ENCODE results near the gene MCRS1.

Gene MCRS1

GRCh38 chr12:49543914-49544815 is 23.8 kb downstream of the MCRS1 start:
- no peak for TF ChIP-seq CTCF (conservative IDR thresholded peaks at IDR 0.05; ENCODE audit: low read depth, low read length)
- no peak overlapping the region for H3K4me3 ChIP-seq (ENCODE audit: low read length)
- DNase-seq (ENCODE audit: low read depth) = no peak

DNA sequence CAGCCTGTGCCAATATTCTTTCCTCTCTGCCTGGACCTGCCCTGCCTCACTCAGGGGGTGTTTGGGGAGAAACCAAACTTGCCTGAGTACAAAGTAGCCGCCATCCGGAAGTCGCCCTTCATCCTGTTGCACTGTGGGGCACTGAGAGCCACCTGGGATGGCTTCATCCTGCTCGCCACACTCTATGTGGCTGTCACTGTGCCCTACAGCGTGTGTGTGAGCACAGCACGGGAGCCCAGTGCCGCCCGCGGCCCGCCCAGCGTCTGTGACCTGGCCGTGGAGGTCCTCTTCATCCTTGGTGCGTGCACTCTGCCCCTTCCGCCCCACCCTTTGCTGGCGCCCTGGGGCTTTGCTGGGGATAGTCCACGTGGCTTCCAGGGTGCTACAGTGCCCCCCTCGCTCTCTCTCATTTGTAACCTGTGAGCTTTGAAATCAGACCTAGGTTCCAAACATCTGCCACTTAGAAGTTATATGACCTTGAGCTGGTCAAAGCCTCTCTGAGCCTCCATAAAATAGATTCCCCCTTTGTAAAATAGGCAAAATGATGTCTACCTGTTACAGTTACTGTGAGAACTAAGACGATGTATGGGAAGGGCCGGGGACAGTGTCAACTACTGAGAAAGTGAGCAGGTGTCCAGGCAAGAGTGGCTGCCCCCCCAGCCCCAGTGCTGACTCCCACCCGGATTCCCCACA is 24.6 kb downstream of the MCRS1 start:
- DNase-seq (ENCODE audit: low read depth) = no peak
- TF ChIP-seq CTCF (conservative IDR thresholded peaks at IDR 0.05; ENCODE audit: low read depth, low read length) = no peak
- H3K4me3 ChIP-seq (ENCODE audit: low read length) = no peak overlapping the region

DNA sequence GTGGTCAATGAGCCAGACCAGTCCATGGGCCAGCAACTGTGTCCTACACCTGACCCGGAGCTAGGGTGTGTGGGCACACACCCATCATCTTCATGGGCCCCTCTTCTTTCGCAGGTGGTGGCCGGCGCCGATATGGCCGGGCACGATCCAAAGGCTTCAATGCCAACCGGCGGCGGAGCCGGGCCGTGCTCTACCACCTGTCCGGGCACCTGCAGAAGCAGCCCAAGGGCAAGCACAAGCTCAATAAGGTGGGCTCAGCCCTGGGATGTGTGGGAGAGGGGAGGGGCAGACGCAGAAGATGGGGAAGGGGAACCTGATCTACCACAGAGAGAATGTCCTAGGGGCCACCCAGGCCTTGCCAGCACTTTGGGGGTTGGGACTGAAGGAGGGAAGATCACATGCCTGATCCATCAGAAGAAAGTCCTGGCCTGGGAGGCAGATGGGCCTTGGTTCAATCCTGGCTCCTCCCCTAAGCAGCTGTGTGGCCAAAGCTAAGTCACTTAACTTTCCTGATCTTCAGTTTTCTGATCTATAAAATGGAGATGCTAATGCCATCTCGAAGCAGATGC is 25.3 kb downstream of the MCRS1 start:
- TF ChIP-seq CTCF (conservative IDR thresholded peaks at IDR 0.05; ENCODE audit: low read depth, low read length) = no peak
- no peak overlapping the region for H3K4me3 ChIP-seq (ENCODE audit: low read length)
- DNase-seq (ENCODE audit: low read depth) = no peak

DNA sequence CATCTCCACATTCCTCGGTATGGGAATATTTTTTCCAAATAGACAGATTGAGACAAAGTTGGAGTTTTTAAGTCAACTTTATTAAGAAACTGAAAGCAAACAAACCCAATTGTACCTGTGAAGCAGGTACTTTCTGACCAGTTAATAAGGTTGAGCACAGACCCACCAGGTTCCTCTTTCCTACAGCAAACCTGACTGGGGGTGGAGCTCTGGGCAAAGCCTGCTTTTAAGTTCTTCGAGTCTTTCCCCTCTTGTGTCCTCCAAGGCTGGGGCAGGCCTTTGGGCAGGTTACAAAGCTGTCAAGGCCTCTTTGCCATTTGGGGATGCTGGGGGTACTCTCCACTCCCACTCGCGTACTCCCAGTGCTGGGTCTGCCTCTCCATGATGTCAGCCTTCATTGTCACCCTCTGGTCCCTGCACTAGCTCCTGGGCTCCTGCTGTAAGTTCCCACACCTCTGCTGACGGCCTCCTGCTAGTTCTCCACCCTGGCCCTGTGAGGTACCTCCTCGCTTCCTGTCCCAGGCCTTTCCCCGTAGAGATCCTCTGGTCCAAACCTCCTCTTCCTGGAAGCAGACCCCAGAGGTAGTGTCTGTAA is 25.9 kb downstream of the MCRS1 start:
- TF ChIP-seq CTCF (conservative IDR thresholded peaks at IDR 0.05; ENCODE audit: low read depth, low read length) = no peak
- no peak overlapping the region for H3K4me3 ChIP-seq (ENCODE audit: low read length)
- DNase-seq (ENCODE audit: low read depth) = no peak

DNA sequence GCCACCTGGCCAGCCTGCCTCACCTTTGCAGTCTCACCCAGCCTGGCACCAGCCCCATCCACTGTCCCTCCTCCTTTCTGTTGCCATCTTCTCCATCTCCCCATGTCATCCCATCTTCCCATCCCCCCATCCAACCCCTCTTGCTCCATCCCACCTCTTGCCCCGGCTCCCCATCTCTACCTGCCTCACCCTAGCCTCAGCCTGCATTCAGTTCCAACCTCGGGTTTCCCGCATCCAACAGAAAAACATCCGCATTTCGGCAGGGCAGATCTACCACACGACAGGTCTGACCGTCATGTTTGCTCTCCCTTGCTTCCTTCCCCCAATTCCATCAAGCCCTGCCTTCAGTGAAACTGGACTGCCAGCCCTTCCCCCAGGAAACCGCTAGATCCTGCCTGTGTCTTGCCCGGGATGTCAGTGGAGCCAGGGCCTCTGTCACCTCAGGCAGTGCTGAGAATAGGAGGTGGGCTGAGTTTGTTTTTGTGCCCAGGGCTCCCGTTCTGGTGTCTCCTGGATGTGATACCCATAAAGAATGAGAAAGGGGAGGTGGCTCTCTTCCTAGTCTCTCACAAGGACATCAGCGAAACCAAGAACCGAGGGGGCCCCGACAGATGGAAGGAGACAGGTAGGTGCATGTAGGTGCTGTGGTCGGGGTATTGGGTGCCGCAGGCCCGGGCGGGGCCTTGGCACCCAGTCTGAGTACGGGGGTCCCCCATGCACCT is 26.6 kb downstream of the MCRS1 start:
- DNase-seq (ENCODE audit: low read depth) = no peak
- TF ChIP-seq CTCF (conservative IDR thresholded peaks at IDR 0.05; ENCODE audit: low read depth, low read length) = no peak
- H3K4me3 ChIP-seq (ENCODE audit: low read length) = no peak overlapping the region

DNA sequence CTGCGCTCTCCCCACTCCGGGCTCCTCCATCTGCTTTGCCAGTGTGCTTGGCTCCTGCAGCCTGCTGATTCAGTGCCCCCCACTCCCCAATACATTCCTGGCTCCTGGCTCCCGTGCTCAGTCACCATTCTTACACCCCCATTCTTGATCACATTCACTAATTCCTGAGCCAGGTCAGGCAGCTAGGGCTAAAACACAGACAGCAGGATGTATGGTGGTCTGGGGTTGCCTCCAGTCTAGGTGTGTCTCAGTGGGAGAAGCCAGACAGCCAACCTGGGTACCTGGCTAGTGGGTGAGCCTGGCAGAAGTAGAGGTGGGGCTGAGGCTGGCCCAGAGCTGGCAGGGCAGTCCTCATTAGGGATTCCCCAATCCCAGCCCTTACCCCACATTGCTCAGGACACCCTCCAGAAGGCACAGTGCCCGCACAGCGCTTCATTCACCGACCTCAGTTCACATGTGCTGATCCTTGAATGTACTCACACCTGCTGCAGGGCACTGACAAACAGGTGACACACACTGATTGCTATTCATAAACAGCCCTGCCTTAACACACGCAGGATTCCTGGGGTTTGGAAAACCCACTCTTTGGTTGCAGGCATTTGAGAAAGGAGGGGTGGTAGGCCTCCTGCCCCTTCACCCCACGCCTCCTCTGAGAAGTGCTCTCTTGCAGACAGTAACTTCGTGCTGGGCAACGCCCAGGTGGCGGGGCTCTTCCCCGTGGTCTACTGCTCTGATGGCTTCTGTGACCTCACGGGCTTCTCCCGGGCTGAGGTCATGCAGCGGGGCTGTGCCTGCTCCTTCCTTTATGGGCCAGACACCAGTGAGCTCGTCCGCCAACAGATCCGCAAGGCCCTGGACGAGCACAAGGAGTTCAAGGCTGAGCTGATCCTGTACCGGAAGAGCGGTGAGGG is 27.5 kb downstream of the MCRS1 start:
- no peak overlapping the region for H3K4me3 ChIP-seq (ENCODE audit: low read length)
- DNase-seq (ENCODE audit: low read depth) = no peak
- TF ChIP-seq CTCF (conservative IDR thresholded peaks at IDR 0.05; ENCODE audit: low read depth, low read length) = no peak
